HCEC 1CT (cell line): ENCODE data around the gene GRIA2.
"Not testable (repeated sequence)": the region's sequence is repeated elsewhere in the genome, so short reads cannot be mapped to it uniquely, and the experiment has no call there.

ENCODE experiments used
- DNase-seq: peaks from one replicate; pipeline ENCODE4 v3.0.0-alpha.2; 2017

Gene GRIA2

DNA sequence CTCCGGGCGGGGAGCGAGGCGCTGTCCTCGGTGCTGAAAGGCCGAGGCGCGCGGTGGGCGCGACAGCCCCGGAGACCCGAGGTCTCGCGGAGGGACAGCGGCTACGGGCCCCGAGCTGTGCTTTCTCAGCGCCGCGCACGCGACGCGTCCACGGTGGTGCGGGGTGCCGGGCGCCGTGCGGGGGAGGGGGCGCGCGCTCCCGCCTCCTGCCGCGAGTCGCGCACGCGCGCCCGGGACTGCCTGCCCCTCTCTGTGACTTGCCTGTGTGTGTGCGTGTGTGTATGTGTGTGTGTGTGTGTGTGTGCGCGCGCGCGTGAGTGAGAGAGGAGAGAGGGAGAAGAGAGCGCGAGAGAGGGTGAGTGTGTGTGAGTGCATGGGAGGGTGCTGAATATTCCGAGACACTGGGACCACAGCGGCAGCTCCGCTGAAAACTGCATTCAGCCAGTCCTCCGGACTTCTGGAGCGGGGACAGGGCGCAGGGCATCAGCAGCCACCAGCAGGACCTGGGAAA lies at the start of gene GRIA2:
TSS of gene GRIA2 (plus strand) at position 358 of the 511 bp plus-strand sequence. CDS start 315 bp downstream, outside the sequence.
- no peak for DNase-seq

DNA sequence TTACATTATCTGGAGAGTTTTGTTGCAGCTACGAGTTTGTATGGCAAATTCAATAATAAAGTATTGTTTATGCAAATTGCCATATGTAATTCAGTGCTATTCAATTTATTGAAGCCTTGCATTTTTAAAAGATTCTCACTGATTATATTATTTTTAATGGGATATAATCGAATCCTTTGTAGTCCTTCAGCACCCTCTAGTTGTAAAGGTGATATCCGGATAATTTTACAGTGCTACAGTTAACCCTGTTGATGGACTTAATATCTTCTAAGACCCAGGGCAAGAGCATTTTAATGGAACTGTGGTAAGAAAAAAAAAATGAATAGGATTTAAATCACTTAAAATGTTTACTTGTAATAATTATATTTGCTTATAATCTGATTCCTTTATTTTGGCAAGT lies 48.5 kb upstream of the GRIA2 start:
- DNase-seq: peak; percentile 6

DNA sequence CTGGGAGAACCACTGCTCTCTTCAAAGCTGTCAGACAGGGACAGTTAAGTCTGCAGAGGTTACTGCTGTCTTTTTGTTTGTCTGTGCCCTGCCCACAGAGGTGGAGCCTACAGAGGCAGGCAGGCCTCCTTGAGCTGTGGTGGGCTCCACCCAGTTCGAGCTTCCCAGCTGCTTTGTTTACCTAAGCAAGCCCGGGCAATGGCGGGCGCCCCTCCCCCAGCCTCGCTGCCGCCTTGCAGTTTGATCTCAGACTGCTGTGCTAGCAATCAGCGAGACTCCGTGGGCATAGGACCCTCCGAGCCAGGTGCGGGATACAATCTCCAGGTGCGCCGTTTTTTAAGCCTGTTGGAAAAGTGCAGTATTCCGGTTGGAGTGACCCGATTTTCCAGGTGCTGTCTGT lies 40.3 kb upstream of the GRIA2 start:
- DNase-seq: not testable (repeated sequence)

DNA sequence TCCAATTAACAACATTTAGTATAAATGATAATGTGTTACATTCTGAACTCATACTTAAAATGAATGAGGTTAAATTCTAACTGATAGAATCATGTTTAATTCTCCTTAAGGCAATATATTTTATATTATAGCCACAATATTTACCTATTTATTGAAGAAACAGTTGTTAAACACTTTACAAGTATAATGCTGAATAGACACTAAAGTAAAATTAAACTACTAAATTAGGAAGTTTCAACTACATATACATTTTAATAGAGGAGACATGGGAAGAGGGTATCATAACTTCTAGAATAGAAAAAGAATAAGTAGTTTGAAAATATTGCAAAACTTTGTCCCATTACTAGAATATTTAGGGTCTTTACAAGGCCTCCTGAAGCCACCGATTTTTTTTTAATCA lies 36.2 kb upstream of the GRIA2 start:
- no peak for DNase-seq

DNA sequence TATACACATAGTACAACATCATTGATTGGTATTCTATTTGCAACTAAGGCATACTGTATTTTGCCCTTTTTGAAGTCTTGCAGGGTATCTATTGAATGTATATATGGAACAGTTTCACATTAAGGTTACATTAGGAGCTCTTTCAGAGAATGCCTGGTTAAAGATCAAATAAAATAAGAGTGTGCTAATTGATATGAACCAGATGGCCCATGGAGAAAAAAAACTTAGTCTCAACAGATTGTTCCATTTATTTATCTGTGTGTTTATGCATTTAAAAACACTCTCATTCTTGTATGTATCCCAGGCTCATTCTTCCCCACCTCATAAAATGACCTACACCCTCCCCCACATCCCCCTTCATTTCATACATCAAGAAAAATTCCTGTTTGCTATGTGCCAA lies 35.2 kb upstream of the GRIA2 start:
- no peak for DNase-seq

DNA sequence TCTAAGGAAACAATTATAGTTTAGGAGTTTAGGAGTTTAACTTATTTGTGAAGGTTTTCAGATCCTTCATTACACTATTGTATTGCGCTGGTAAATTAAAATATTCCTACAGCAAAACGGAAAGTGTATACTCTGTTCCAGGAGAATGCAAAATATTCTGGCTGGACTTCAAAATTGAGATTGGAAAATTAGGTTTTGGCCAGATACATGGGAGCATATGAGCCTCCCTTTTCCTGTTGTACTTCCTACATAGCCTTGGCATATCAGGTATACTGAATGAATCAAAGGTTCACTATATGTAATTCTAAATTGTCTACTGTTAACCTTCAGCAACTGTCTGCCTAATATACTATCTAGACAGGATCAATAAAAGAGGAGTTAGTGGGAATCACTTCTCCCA lies 25.2 kb upstream of the GRIA2 start:
- no peak for DNase-seq

DNA sequence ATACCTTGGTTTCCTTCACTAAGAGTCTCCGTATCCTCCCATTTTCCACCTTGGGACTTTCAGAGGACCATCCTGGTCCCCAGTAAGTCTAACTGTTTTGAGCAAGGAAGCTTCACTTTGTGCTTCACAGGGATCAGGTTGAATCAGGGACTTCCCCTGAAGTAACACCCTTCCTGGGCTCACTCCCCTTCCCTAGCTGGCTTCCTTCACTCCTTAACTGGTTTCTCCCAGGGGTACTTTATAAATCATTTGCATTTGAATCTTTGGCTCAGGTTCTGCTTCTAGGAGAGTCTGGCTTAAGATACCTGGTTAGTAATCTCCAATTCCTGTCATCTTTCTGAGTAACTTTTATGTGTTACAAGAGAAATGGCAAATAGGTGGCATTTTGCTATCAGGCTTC lies 24.5 kb upstream of the GRIA2 start:
- DNase-seq: no peak

DNA sequence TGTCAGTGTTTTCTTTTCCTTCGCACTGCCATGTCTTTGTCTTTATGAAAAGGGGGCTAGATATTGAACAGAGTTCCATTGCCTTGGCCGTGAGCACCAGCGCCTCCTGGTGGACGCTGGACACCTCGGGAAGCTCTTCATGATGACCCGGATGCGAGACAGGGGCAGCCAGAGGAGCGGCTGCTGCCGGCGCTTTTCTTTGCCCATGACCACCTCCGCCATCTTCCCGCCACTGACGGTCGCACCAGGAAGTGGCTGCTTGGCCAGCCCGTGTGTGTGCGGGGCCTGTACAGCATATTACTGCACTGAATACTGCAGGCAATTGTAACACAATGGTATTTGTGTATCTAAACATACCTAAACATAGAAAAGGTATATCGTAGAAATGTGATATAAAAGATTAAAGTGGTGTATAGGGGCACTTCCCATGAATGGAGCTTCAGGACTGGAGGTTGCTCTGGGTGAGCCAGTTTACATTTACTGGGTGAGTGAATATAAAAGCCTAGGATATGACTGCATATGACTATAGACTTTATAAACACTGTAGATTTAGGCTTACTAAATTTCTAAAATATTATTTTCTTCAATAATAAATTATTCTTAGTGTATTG lies 15.8 kb upstream of the GRIA2 start:
- DNase-seq: no peak

DNA sequence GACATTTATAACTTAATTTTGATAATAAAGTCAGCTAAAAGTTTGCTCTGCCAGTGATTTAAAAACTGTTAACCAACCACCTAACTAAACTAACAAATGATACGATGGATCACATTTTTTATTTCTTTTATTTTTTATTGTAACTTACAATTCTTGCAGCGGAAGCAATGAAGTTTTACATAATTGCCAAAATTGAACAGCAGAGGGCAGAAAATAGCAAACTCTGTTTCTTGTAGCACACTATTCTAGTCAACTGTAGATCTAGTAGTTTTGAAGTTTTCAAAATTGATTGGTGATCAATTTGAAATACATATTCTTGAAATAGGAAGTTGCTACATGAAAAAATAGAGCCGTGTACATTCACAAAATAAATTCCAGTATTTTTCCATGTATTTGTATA lies 2.8 kb upstream of the GRIA2 start:
- DNase-seq: peak; percentile 5

DNA sequence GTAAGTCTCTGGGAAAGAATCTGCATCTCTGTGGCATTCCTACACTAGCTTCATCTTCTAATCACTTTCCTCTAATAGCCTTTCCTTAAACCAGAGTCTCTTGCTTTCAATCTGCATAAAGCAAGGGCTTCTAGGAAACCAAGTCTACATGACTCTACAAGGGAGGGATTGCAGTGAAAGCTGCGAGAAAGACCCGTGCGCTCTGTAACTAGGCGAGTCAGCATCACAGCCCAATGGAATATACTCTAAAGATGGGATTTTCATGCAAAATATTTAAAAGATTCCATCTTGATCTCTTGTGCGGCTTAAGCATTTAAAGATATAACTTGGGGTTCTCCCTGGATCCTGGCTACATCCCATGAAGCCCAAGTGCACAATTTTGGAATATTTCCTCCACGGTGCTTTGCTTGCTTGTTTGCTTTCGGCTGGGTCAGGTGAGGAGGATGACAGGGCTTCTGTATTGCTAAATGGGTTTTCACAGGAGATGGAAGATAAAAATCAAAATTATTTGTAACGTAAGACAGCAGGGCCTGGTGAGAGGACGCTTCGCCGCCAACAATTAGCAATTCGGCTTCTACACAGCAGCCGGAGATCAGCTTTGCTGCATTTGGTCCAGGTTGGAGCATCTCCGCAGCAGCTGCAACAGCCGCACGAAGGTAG lies 687 bp upstream of the GRIA2 start:
- DNase-seq: no peak

DNA sequence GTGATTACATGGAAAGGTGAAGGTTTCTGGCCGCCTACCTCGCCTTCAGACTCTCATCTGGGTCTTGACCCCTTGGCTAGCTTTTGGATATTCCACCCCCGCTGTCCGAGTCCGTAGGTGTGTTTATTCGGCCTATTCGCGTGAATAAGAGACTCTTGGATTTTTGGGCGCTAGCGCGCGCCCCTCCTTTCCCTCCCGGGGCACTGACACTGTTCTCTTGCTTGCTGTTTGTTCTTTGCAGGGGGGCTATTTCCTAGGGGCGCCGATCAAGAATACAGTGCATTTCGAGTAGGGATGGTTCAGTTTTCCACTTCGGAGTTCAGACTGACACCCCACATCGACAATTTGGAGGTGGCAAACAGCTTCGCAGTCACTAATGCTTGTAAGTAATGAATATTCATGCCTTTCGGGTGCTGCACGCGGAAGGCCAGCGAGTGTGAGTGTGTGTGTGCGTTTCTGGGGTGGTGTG lies 932 bp downstream of the GRIA2 start:
- DNase-seq: no peak

DNA sequence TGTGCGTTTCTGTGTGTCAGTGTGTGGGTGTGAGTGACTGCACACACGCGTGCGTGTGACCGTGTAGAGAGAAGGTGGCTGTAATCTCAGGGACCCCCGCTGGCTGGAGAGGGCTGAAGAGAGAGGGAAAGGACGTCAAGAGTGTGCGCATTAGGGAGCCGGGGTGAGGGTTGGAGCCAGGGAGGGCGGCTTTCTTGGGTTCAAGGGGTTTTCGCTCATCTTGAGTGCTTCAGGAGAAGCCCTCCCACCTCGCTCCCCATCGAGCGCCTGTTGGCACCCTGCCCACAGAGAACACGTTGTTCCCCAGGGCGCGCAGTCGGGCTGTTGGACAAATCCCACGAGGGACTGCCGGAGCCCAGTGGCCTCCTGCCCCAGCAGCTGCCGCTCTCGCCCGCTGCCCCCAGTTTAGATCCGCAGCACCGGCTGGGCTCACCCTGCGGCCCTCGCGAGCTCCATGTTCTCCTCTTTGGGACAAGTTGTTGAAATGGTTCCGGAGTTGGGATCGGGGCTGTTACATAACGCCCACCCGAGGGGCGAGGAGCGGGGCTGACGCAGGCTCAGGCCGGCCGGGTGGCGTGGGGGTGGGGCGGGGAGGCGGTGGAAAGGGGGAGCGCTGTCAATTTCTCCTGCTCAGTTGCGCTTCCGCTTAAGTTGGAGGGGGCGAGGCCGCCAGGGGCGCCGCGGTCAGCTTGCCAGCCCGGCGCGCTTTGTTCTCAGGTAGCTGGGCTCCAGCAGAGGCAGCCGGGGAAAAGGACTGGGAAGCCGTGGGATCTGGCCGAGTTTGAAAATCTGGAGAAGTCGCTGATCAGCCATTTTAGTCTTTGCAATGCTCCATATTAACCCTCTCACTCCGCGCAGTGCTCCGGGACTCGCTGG lies 1.6 kb downstream of the GRIA2 start:
- no peak for DNase-seq

DNA sequence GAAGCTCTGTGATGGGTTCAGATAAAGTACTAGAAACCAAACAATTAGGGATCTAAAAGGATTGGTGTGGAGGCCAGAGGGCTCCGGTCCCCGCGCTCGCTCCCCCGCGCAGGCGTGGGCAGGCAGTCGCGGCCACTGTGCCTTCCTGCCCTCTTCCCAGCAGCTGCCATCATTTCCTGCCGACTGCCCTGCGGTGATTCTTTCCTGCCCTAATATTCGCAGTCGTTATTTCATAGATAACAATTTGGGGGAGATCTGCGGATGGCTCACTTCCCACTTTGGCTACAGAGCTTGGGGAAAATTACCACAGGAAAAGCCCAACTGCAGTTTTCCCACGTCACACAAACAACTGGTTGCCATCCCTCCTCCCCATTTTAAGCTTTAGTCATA lies 2.2 kb downstream of the GRIA2 start:
- no peak for DNase-seq

DNA sequence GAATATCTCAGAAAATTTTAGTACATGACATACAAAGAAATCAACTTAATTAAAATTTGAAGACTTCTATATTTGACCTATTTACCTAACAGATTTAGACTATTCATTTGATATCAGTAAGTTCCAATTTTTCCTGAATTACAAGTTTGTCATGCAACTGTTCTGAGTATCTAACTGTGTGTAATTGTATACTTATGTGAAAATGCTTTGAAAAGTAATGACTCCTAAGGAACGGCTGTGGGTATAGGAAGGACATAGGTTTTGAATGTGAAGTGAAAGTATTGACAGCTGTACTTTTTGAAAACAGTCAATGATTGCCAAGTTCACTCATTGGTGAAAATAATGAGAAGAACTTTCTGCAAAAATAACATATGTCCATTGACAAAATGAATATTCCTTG lies 2.9 kb downstream of the GRIA2 start:
- no peak for DNase-seq

DNA sequence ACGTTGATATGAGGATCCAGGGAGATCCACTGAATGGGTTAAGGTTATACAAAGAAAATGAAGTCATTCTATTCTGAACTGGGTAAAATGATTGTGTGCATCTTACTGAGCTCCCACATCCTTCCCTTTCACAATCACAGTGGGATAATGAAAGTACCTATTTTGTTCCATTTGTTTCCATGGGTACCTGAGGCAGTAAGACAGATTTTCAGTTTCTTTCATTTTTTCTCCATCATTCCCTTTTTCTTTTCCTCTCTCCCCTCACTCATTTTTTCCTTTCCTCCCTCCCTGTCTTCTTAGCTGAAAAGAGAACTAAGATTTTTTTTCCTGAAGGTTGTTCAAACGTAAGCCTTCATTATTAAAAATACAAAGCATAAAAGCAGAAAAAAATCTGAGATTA lies 4.6 kb downstream of the GRIA2 start:
- no peak for DNase-seq

DNA sequence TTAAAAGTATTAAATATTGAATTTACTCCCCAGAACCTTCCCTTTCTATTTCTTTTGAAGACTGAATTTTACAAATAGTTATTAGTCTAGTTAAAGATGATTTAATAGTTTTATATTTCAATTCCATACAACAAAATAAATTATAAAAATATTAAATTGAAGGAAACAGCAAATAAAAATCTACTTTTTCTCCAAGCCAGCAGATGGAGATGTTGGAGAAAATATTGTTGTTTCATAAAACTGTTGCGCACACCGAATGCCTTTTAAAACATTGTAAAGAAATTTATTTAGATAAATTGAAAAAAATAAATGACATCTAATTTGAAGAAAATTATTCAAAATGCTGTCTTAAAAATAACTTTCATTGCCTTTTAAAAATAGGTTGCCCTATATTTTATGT lies 5.5 kb downstream of the GRIA2 start:
- no peak for DNase-seq

DNA sequence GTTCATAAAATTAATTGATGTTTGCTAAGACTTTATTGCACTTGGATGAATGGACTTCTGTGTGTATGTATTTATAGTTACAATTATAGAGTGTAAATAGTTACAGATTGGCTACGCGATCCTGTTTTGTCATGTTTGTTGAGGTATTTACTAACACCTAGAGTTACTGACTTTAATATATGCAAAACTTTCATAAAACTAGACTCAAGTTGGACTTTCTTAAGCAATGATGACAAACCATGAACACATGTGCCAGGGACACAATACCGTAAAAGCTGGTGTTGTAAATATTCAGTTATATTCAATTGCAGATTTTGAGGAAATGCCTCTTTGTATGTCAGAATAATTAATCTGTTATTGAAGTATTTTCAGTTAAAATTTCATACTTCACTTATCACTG lies 6.1 kb downstream of the GRIA2 start:
- no peak for DNase-seq

DNA sequence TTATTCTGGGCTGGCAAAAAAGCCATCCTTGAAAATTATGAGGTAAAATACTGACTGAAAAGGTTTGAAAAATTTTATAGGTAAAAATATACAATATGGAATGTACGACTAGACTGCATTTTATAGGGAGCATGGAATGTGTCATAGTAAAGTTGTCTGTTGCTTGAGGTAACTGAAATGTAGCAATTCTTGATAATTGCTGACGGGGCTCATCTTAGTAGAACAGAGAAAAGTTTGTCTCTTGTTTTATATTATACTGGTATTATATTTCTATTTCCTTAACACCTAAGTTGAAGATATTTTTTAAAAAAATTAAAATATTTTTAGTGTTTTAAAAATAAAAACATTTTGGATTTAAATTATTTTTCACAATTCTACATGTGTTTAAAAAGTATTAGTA lies 11.0 kb downstream of the GRIA2 start:
- no peak for DNase-seq

DNA sequence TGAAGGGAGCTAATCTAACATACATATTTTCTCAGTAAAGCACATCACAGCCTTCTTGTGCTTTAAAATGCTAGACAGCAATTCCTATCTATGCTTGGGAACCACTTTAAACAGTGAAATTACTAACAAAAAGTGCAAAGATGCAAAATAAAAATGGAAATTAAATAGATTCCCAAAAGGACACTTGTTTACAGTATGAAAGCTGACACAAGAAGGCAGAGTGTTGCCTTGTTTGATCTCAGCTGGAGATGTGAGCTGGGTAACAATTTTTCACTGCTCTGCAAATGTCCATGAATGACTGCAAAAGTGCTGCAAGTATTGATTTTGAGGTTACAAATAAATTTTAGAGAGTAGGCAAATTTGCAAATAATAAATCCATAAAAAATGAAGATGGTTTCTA lies 22.3 kb downstream of the GRIA2 start:
- no peak for DNase-seq

DNA sequence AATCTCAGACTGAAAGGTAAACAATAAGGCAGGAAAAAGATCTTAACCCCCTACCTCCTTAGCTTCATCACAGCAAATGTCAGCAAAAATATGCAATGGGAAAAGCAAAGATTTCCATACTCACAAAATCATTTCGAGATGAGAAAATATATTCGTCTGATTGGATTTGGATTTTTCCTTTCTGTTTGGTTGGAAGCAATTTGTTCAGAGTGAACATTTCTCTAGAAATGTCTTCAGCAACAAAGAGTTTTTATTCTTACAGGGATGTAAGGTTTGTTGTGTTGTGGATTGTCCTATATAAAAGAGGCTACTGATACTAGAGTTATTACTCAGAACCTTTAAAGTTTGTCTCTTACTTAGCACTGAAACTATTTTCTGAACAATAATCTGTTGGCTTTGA lies 23.8 kb downstream of the GRIA2 start:
- no peak for DNase-seq

DNA sequence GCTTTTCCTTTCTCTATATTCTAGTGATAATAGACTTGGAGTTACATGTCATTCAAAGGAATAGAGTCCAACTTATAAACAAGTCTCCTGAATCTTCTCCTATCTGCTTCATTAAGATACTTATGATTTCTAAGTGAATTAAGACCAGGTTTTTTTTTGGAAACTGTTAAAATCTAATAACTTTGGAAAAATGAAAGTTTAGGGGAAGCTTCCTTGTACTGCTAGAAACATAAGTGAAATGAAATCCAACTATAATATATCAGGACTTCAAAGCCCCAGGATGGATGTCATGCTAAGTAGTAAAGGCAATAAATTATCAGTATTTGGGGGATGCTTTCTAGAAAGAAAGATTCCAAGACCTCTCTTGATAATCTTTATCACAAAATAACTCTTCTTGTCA lies 24.8 kb downstream of the GRIA2 start:
- DNase-seq: no peak

DNA sequence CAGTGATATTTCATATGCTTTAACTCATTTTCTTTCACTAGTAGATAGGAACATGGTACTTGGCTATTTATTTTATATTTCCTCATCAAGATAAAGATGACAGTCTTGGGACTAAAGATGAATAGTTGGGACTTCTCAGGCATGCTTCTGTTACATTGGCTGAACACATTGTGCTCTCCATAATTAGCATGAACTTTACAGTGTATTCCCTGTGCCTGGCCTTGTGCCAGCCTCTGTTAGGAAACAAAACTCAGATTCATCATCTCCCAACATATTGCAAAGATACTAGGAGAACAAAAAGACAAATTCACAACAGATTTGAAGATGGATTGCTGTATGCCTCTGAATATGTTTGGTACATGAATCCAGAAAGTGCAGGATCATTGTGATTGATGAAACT lies 26.4 kb downstream of the GRIA2 start:
- DNase-seq: no peak

DNA sequence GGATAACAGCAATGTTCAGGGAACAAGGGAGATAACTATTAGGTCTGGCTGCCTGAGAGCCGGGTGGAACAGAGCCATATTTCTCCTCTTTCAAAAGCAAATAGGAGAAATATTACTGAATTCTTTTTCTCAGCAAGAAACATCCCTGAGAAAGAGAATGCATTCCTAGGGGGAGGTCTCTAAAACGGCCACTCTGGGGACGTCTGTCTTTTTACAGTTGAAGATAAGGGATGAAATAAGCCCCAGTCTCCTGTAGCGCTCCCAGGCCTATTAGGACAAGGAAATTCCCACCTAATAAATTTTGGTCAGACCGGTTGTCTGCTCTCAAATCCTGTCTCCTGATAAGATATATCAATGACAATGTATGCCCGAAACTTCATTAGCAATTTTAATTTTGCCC lies 37.6 kb downstream of the GRIA2 start:
- DNase-seq: not testable (repeated sequence)

DNA sequence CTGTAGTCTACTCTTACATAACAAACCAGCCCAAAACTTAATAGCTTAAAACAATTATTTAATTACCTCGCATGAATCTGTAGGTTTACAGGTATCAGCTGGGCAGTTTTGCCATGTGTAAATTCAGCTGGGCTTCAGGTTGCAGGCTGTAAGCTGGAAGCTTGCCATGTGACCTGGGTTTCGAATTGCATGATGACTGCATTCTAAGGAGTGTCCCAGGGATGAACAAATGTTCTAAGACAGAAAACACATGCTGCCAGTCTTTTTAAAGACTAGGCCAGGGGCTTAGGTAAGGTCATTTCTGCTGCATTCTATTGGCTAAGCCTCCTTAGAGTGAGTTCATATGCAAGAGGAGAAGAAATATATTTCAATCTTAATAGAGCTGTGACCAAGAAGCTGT lies 44.8 kb downstream of the GRIA2 start:
- DNase-seq: peak; percentile 6
